Measurements from ENCODE around the gene MACROD2. TPM values are rescaled to one million over a fixed set of nuclear protein-coding genes. Genes with fewer than 3 reads are reported as not detected.
"Not testable (repeated sequence)": the region's sequence is repeated elsewhere in the genome, so short reads cannot be mapped to it uniquely, and the experiment has no call there.

The MACROD2 gene
- total RNA-seq, 4 donors from 2014 or later: 12.6 to 60.3 (median 18.9) TPM

GRCh38 chr20:15515691-15516090 lies 1520.4 kb downstream of the MACROD2 start:
- WGBS: 53% methylated on average over 1 of the region's 2 CpGs
- no peaks in the 10 kb centered on the region for H3K36me3 ChIP-seq
- TF ChIP-seq POLR2AphosphoS5 (IDR thresholded peaks at IDR 0.05): no peak
- no peak for TF ChIP-seq POLR2A (IDR thresholded peaks at IDR 0.05)
- TF ChIP-seq, protein P1, sequence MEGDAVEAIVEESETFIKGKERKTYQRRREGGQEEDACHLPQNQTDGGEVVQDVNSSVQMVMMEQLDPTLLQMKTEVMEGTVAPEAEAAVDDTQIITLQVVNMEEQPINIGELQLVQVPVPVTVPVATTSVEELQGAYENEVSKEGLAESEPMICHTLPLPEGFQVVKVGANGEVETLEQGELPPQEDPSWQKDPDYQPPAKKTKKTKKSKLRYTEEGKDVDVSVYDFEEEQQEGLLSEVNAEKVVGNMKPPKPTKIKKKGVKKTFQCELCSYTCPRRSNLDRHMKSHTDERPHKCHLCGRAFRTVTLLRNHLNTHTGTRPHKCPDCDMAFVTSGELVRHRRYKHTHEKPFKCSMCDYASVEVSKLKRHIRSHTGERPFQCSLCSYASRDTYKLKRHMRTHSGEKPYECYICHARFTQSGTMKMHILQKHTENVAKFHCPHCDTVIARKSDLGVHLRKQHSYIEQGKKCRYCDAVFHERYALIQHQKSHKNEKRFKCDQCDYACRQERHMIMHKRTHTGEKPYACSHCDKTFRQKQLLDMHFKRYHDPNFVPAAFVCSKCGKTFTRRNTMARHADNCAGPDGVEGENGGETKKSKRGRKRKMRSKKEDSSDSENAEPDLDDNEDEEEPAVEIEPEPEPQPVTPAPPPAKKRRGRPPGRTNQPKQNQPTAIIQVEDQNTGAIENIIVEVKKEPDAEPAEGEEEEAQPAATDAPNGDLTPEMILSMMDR (IDR thresholded peaks at IDR 0.05): no peak
- no peak for TF ChIP-seq EP300 (IDR thresholded peaks at IDR 0.05)
- no peak for DNase-seq (ENCODE audit: low spot score in 2 of 2)
- H3K27ac ChIP-seq: no peak overlapping the region
- H3K4me3 ChIP-seq: no peak overlapping the region
- H3K9me3 ChIP-seq: no peaks in the 10 kb centered on the region
- no peaks in the 10 kb centered on the region for H3K27me3 ChIP-seq
- no peaks in the 10 kb centered on the region for H3K4me1 ChIP-seq

DNA sequence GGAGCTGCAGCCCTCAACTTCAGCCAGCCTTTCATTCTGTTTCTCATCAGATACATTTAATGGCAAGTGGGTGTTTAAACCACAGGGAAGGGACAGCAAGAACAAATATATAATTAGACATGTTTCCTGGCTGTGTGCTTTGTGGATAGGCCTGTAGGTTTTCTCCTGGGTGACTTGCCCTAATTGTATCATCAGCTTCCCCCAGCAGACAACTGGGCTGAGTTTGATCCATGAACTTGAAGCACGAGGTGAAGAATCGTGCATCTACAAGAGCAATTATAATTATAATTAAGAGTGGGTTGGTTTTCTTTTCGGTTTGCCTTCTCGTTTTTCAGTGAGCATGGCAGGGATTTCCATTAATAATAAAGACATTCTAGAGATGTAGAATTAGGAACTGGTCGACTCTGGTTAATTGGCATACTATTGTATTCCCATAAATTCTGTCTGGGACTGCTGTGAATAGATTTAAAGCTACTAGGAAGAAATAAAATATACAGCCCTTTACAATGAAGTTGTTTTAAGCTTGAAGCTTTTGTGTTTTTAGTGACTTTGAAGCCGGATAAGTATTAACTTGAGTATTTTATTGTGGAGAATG lies 1525.7 kb downstream of the MACROD2 start:
- Histone ChIP-seq H3K4me1 (no peaks in the 10 kb centered on the region), H3K36me3 (no peaks in the 10 kb centered on the region), H3K9me3 (no peaks in the 10 kb centered on the region), H3K27ac (no peak overlapping the region), H3K4me3 (no peak overlapping the region), H3K27me3 (no peaks in the 10 kb centered on the region)
- TF ChIP-seq POLR2A (IDR thresholded peaks at IDR 0.05): no peak
- TF ChIP-seq, protein P1 (IDR thresholded peaks at IDR 0.05): no peak
- TF ChIP-seq EP300 (IDR thresholded peaks at IDR 0.05): no peak
- TF ChIP-seq POLR2AphosphoS5 (IDR thresholded peaks at IDR 0.05): no peak
- DNase-seq (ENCODE audit: low spot score in 2 of 2): no peak
- WGBS: 80% methylated on average over 6 of the region's 6 CpGs

- H3K4me1 ChIP-seq: no peaks in the 10 kb centered on the region
- H3K27ac ChIP-seq: no peak overlapping the region
- H3K9me3 ChIP-seq: no peaks in the 10 kb centered on the region
- 56% methylated on average over 3 of the region's 3 CpGs for WGBS
- TF ChIP-seq, protein P1 (IDR thresholded peaks at IDR 0.05): no peak
- H3K27me3 ChIP-seq: no peaks in the 10 kb centered on the region
- H3K36me3 ChIP-seq: no peaks in the 10 kb centered on the region
- H3K4me3 ChIP-seq: no peak overlapping the region
- DNase-seq (ENCODE audit: low spot score in 2 of 2): no peak
Observed at GRCh38 chr20:15523400-15523799, 1528.1 kb downstream of the MACROD2 start.

DNA sequence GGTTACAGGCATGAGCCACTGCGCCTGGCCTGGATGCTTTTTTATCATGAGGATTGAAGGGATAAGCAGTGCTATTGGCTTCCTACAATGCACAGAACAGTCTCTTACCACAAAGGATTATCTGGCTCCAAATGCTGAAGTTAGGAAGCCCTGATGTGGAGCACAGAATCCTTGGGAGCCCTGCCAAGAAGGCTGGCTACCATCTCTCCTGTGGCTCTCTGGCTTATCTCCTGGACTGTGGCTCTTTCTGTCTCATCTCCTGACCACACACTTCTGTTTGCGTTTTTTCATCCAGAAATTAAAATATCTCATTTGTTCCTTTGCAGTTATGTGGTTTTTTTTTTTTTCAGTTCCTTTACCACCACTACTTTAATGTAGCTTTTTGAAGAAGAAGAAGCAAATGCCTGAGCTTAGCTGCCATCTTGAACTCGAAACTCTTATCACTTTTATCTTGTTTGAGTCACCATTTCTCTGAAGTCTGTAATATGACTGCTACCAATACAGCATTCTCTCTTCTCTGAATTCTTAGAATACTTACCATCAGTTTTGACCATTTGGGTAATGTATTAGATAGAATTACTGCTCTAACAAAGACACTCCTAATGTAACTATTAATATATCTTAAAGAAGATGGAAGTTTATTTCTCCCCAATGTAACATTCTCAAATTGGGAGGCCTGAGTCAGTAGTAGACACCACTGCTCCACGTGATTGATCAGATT lies 1533.2 kb downstream of the MACROD2 start:
- no peak for TF ChIP-seq EP300 (IDR thresholded peaks at IDR 0.05)
- no peak for TF ChIP-seq POLR2AphosphoS5 (IDR thresholded peaks at IDR 0.05)
- TF ChIP-seq, protein P1 (IDR thresholded peaks at IDR 0.05): no peak
- DNase-seq (ENCODE audit: low spot score in 2 of 2): no peak
- no peaks in the 10 kb centered on the region for H3K9me3 ChIP-seq
- no peak overlapping the region for H3K4me3 ChIP-seq
- no peak overlapping the region for H3K27ac ChIP-seq
- no peaks in the 10 kb centered on the region for H3K4me1 ChIP-seq
- 92% methylated on average over 4 of the region's 4 CpGs for WGBS
- H3K27me3 ChIP-seq: no peaks in the 10 kb centered on the region
- no peaks in the 10 kb centered on the region for H3K36me3 ChIP-seq

DNA sequence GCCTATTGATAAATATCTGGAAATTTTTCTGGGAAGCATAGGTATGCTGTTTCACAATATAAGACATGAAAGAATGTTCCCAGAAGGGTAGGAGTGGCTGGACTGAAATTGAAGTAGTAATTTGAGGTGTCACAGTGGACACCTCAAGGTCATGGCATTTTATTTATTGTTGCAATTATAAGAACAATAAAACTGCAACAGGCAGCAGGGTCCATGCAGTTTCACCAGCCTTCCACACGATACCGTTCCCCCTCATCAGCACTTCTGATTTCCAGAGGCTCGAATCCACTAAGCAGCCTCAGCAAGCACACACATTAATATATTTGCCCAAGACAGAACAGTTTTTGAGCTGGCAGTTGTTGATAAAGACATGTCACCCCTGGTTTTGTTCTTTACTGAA lies 1540.5 kb downstream of the MACROD2 start:
- TF ChIP-seq POLR2A (IDR thresholded peaks at IDR 0.05): no peak
- TF ChIP-seq, protein P1 (IDR thresholded peaks at IDR 0.05): no peak
- TF ChIP-seq POLR2AphosphoS5 (IDR thresholded peaks at IDR 0.05): no peak
- TF ChIP-seq EP300 (IDR thresholded peaks at IDR 0.05): no peak
- H3K36me3 ChIP-seq: no peaks in the 10 kb centered on the region
- 93% methylated on average over 3 of the region's 3 CpGs for WGBS

GRCh38 chr20:15537200-15537599 lies 1541.9 kb downstream of the MACROD2 start:
- not testable (repeated sequence) for H3K4me1 ChIP-seq; H3K4me3 ChIP-seq; H3K36me3 ChIP-seq; H3K27ac ChIP-seq; H3K9me3 ChIP-seq; H3K27me3 ChIP-seq; DNase-seq (ENCODE audit: low spot score in 2 of 2)
- 96% methylated on average over 1 of the region's 1 CpG for WGBS

More for the DNA sequence above, 1540.5 kb downstream of the MACROD2 start:
- no peaks in the 10 kb centered on the region for H3K27me3 ChIP-seq
- DNase-seq (ENCODE audit: low spot score in 2 of 2): no peak
- H3K4me3 ChIP-seq: no peak overlapping the region
- no peaks in the 10 kb centered on the region for H3K9me3 ChIP-seq
- H3K4me1 ChIP-seq: no peaks in the 10 kb centered on the region
- H3K27ac ChIP-seq: no peak overlapping the region

Data from suprapubic skin (tissue), 4 donors.